ENCODE measurements around the gene FAM187B. TPM values are rescaled to one million over a fixed set of nuclear protein-coding genes. Genes with fewer than 3 reads are reported as not detected.

The FAM187B gene
- total and polyA plus RNA-seq, 2 of the 8 experiments (the other 6 are each of a cell fraction or from before 2014, with no cell fraction given): not detected

- no peak for TF ChIP-seq EGR1 (IDR thresholded peaks at IDR 0.05; ENCODE audit: borderline replicate concordance, low read depth, low read length)
- peak; percentile 87 for TF ChIP-seq TEAD4 (IDR thresholded peaks at IDR 0.05; ENCODE audit: low read depth, low read length)
- TF ChIP-seq TAF7 (optimal IDR thresholded peaks at IDR 0.05; ENCODE audit: borderline replicate concordance, low read depth, low read length): no peak
- peak; percentile 59; the same call in 1 of the 2 replicates for TF ChIP-seq MAX (IDR thresholded peaks at IDR 0.05)
- peak; percentile 58; the same call in 1 of the 2 replicates for TF ChIP-seq POU5F1 (IDR thresholded peaks at IDR 0.05; ENCODE audit: low read depth, low read length)
- TF ChIP-seq E2F6 (IDR thresholded peaks at IDR 0.05): peak; percentile 54; the same call in 1 of the 2 replicates
- peak; percentile 84; the same call in 1 of the 2 replicates for TF ChIP-seq RBBP5 (IDR thresholded peaks at IDR 0.05; ENCODE audit: borderline replicate concordance, low read depth, low read length)
- peak; percentile 70 for TF ChIP-seq ASH2L (IDR thresholded peaks at IDR 0.05; ENCODE audit: low read length)
- peak; percentile 62 for TF ChIP-seq SP1 (IDR thresholded peaks at IDR 0.05; ENCODE audit: low read depth, low read length)
- TF ChIP-seq RFX5 (IDR thresholded peaks at IDR 0.05; ENCODE audit: borderline replicate concordance, low read depth, low read length): no peak
Measured at GRCh38 chr19:35202722-35203688, 25.5 kb downstream of the FAM187B start (continued).
